Neural crest cell (in vitro differentiated cells): ENCODE data around the gene EXT2. TPM values are rescaled to one million over a fixed set of nuclear protein-coding genes. Genes with fewer than 3 reads are reported as not detected.

ENCODE experiments used
- DNase-seq: peaks from one replicate; pipeline ENCODE4 v3.0.0; 2021; ENCODE audit warnings: low read depth, mixed read lengths, low spot score
- H3K27ac Mint-ChIP-seq: one replicate; pipeline ENCODE4 v1.8.0; 2021; ENCODE audit warnings: mild to moderate bottlenecking, mixed read lengths; ENCODE audit not compliant: unreplicated experiment
- H3K27me3 Mint-ChIP-seq: 2 replicates; pipeline ENCODE4 v1.8.0; 2021; ENCODE audit warnings: low read depth, mild to moderate bottlenecking, mixed read lengths
- H3K36me3 Mint-ChIP-seq: 2 replicates; pipeline ENCODE4 v1.8.0; 2021; ENCODE audit warnings: low read depth, mild to moderate bottlenecking, mixed read lengths
- H3K4me1 Mint-ChIP-seq: 2 replicates; pipeline ENCODE4 v1.8.0; 2021; ENCODE audit warnings: mixed read lengths
- H3K4me3 Mint-ChIP-seq: one replicate; pipeline ENCODE4 v1.8.0; 2021; ENCODE audit warnings: mild to moderate bottlenecking, mixed read lengths
- H3K9me3 Mint-ChIP-seq: 2 replicates; pipeline ENCODE4 v1.8.0; 2021; ENCODE audit warnings: mixed read lengths
- CTCF ChIP-seq: fragments of 200-600 bp; sonication (generic); conservative IDR thresholded peaks from 2 replicates; pipeline ENCODE4 v1.5.0; 2021; ENCODE audit warnings: antibody characterized with exemption, mild to moderate bottlenecking
- total RNA-seq: library from RNA; stranded (reverse); gene quantifications from 2 replicates; pipeline ENCODE4 v1.2.1, GENCODE V29; 2021

The EXT2 gene
- total RNA-seq, 1 donor from 2014 or later = 56.6 TPM

GRCh38 chr11:44138980-44139379 lies 43.5 kb downstream of the EXT2 start:
- no peak for TF ChIP-seq CTCF
- H3K4me3 Mint-ChIP-seq = no peak overlapping the region
- no peak for DNase-seq
- H3K27me3 Mint-ChIP-seq = no peaks in the 10 kb centered on the region
- peaks cover 26% of the 10 kb centered on the region for H3K4me1 Mint-ChIP-seq
- H3K36me3 Mint-ChIP-seq = peaks cover 2% of the 10 kb centered on the region
- H3K27ac Mint-ChIP-seq = no peak overlapping the region
- H3K9me3 Mint-ChIP-seq = no peaks in the 10 kb centered on the region

- H3K27me3 Mint-ChIP-seq = no peaks in the 10 kb centered on the region
- H3K4me3 Mint-ChIP-seq = no peak overlapping the region
- peaks cover 19% of the 10 kb centered on the region for H3K4me1 Mint-ChIP-seq
- H3K9me3 Mint-ChIP-seq = no peaks in the 10 kb centered on the region
- H3K27ac Mint-ChIP-seq = no peak overlapping the region
- no peak for TF ChIP-seq CTCF
- peaks cover 3% of the 10 kb centered on the region for H3K36me3 Mint-ChIP-seq
- no peak for DNase-seq
These were observed 44.3 kb downstream of the EXT2 start for GRCh38 chr11:44139565-44140330.

- no peaks in the 10 kb centered on the region for H3K27me3 Mint-ChIP-seq
These were observed 44.9 kb downstream of the EXT2 start for GRCh38 chr11:44140372-44140771.

GRCh38 chr11:44140805-44141204 lies 45.3 kb downstream of the EXT2 start:
- no peak for DNase-seq
- TF ChIP-seq CTCF = no peak

More at GRCh38 chr11:44140372-44140771, 44.9 kb downstream of the EXT2 start:
- H3K9me3 Mint-ChIP-seq = no peaks in the 10 kb centered on the region
- no peak overlapping the region for H3K27ac Mint-ChIP-seq
- H3K36me3 Mint-ChIP-seq = peaks cover 7% of the 10 kb centered on the region
- peaks cover 14% of the 10 kb centered on the region for H3K4me1 Mint-ChIP-seq
- DNase-seq = no peak
- no peak overlapping the region for H3K4me3 Mint-ChIP-seq
- no peak for TF ChIP-seq CTCF

GRCh38 chr11:44143987-44144909 lies 48.8 kb downstream of the EXT2 start:
- Mint-ChIP-seq H3K4me1 (peaks cover 3% of the 10 kb centered on the region), H3K27me3 (no peaks in the 10 kb centered on the region), H3K27ac (no peak overlapping the region), H3K4me3 (no peak overlapping the region), H3K9me3 (no peaks in the 10 kb centered on the region), H3K36me3 (peaks cover 23% of the 10 kb centered on the region)
- DNase-seq = no peak
- TF ChIP-seq CTCF = no peak

More at GRCh38 chr11:44140805-44141204, 45.3 kb downstream of the EXT2 start:
- no peaks in the 10 kb centered on the region for H3K27me3 Mint-ChIP-seq
- no peak overlapping the region for H3K4me3 Mint-ChIP-seq
- peaks cover 14% of the 10 kb centered on the region for H3K4me1 Mint-ChIP-seq
- H3K9me3 Mint-ChIP-seq = no peaks in the 10 kb centered on the region
- peaks cover 11% of the 10 kb centered on the region for H3K36me3 Mint-ChIP-seq
- H3K27ac Mint-ChIP-seq = no peak overlapping the region
